Cortex of kidney (tissue), 1 donor: ENCODE measurements around the gene KCTD16.

ENCODE experiments used
- DNase-seq: peaks from one replicate; lab custom pipeline; 2025; lab: John Stamatoyannopoulos, UW

KCTD16 gene

DNA sequence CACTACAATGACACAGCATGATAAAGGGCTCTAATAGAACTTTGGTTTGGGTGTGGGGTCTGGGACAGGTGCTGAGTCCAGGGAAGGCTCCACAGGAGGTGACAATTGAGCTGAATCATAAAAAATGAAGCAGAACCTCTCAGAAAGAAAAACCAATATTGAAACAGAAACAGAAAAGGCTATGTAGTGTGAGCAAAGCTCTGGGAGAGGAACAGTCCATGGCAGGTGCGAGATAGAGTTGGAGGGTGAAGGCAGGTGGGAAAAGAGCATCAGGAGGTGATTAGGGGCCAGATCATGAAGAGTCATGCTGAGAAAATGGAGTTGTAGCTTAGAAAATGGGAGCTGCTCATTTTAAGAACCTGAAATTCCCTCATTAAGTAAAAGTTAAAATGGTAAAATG lies 164.9 kb downstream of the KCTD16 start:
- no peak for DNase-seq

GRCh38 chr5:144336191-144336961 lies 165.7 kb downstream of the KCTD16 start:
- DNase-seq: no peak

DNA sequence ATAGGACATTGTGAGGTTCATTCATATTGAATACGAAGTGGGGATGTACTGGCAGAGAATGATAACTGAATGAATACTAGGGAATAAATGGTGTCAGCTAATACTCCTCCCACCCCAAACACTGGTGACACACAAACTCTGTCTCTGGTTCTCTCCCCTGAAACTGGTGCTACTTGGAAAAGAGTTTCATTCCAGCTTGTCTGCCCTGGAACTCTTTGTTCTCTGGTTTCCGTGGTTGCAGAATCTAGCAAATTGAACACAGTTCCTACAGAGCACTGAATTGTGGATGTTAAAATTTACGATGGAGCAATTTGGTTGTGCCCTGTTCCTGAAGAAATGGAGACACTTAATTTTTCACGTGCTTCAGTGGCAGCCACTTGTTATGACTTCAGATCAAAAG lies 181.7 kb downstream of the KCTD16 start:
- DNase-seq: no peak

DNA sequence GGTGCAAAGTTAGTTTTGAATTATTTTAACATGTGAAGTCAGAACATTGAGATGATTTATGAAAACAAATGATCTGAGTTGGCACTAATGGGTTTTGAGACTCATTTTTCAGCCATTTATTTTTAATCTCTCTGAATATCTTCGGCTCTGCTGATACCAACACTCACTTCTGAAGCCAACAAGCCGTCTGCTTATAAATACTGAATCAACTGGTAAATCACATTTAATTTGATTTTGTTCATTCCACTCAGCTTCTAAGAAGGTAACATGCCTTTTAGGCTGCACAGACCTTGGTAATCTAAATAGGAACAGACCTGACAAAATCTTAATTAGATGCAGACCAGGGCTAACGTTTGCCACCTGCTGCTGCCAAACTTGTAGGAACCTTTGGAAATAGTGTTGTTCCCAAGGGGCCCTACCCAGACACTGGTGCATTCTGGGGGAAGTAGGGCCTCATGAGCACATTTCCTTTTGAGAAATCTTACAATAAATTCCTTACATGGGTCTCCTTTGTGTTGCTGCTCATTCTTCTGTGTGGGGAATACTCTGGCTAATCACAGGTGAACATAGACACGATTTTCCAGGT lies 182.2 kb downstream of the KCTD16 start:
- DNase-seq: no peak

DNA sequence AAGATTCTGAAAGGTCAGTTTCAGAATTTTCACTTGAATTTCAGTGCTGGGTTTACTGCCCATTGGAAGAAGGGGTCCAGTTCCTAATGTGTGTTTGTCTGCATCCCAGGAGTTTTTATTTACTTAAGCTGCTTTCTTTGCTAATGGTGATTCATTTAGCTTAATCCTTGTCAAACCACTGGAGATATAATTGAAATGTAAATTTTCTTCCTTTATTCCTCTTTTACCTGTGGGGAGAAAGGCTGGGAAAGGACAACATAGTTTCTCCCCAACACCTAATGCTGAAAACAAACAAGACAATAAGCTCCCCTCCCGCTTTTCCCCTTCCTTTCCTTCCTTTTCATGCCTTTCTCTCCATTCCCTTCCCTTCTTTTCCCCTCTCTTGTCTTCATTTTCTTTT lies 185.8 kb downstream of the KCTD16 start:
- DNase-seq: no peak

- DNase-seq: no peak
Measured at GRCh38 chr5:144361406-144361805, 190.7 kb downstream of the KCTD16 start.

GRCh38 chr5:144365885-144366284 lies 195.2 kb downstream of the KCTD16 start:
- no peak for DNase-seq

- DNase-seq: no peak
Measured at GRCh38 chr5:144367991-144368390, 197.3 kb downstream of the KCTD16 start.

GRCh38 chr5:144368556-144368955 lies 197.9 kb downstream of the KCTD16 start:
- no peak for DNase-seq

- DNase-seq: no peak
Measured at GRCh38 chr5:144369006-144369405, 198.3 kb downstream of the KCTD16 start.

GRCh38 chr5:144370273-144370672 lies 199.6 kb downstream of the KCTD16 start:
- DNase-seq: no peak

DNA sequence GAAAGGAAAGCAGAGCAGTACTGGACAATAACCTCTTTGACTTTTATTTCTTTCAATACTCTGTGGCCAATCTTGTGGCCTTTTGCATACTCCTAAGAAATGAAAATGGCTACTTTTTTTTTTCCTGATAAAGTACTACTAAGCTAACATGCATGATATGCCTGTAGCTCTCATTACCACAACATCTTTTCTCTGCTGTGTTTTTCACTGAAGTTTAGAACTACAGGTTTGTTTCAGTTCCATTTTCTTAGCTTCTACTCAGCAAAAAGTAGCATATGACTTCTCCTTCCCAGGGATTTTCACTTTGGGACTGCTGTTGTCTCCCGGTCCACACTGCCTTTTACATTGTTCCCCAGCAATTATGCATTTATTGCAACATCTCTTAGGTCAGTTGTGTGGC lies 204.0 kb downstream of the KCTD16 start:
- DNase-seq: no peak

DNA sequence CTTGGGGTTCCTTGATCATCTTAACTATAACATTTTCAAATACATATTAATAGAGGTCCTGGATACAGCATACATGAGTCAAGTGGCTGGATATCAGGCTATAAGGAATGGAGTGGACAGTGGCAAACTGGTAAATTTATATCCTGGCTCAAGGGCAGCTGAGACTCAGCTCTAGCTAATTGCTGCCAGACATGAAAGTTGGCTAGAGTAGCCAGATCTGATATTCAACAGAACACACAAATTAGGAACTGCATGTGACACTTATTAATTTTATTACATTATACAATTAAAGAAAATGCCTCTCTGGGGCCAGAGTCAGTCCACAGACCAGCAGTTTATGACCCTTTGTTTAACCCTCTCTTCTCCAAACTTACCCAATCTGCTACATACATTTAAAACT lies 206.5 kb downstream of the KCTD16 start:
- DNase-seq: no peak

DNA sequence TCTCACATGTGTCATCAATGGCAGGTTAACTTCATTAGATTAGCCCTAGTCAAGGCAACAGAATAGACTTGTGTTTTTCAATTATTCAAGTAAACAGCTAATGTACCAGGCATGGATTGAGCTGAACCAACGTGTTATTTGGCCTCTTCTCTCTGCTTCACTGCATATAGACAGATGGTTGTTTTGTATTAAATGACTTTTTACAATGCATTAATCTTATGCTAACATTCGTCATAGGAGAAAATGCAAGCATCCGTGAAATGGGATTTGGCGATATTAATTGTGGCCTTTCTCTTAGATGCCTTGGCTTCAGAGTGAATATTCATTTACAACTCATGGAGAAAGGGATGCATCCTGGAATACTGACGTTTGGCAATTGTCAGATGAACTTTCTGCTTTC lies 208.0 kb downstream of the KCTD16 start:
- no peak for DNase-seq

GRCh38 chr5:144385597-144385996 lies 214.9 kb downstream of the KCTD16 start:
- no peak for DNase-seq

- DNase-seq: no peak
Measured at GRCh38 chr5:144386315-144386714, 215.6 kb downstream of the KCTD16 start.

DNA sequence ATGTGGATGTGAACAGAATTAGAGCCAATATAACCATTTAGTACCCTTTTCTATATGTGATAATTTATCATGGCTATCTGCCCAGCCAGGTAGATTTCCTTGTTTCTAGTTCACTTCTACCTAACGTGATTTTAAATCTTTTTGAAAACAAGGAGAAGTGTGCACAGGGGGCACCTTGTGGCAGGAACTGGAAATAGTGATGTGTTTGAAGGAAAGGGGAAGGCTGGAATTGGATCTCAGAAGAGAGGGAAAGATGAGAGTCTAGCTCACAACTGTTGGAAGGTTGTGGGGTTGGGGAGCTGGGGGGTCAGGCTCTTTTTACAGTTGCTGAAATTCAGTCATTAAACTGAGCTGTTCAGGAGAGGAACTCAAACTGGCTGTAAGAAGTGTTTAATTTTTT lies 219.5 kb downstream of the KCTD16 start:
- DNase-seq: no peak

GRCh38 chr5:144391044-144391443 lies 220.4 kb downstream of the KCTD16 start:
- no peak for DNase-seq

- DNase-seq: no peak
Measured at GRCh38 chr5:144393641-144394435, 223.2 kb downstream of the KCTD16 start.

- DNase-seq: no peak
Measured at GRCh38 chr5:144395704-144396103, 225.0 kb downstream of the KCTD16 start.

DNA sequence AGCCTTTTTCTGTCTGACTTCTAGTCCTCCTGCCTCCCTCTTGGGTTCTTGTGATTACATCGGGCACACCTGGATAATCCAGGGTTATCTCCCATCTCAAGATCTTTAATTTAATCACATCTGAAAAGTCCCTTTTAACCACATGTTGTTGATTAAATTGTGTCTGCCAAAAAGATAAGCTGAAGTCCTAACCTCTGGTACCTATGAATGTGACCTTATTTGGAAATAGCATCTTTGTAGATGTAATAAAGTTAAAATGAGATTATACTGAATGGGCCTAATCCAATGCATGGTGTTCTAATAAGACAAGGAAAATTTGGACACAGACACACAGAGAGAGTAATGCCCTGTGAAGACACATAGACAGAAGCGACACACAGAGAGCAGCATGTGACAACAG lies 232.4 kb downstream of the KCTD16 start:
- DNase-seq: no peak

DNA sequence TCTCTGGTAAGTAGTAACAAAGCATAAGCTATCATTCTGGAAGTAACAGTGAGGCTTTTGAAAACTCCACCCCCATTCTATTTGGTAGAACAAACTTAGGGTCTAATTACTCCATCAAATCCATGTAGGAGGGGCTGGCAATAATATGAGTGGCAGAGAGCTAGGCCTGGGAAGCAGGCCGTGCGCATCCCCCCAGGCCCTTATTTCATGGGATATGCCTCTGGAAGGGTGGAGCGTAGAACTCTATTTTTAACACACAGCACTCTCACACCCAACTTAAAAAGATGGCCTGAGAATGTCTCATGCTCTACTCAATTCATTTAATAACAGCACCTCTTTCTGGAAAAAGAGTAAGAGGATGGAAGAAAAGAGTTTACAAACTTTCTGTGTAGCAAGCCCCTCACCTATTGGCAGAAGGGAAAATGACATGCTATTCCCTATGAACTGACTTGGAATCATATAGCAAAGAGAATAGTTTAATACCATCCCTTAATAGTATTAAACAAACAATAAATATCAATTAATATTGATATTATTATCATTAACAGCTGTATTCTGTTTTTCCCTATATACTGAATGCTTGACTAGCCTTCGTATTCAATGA lies 233.2 kb downstream of the KCTD16 start:
- DNase-seq: no peak

DNA sequence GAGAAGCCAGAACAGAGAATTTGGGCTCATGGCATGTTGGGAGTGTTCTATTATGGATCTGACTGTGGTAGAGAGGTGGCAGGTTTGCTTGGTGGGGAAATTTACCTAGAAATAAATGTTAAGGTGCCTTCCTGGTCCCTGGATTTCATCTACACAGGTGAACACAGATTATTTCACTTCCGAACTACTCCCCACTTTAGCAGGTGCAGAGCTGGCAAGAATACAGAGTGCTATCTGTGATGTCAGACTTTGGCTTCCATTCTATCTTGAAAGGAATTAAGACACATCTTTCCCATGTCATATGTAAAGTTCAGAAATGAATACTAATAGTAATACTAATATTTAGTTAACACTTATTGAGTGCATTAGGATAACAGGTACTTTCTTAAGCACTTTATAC lies 234.0 kb downstream of the KCTD16 start:
- no peak for DNase-seq
